Stomach smooth muscle (tissue), 2 donors: ENCODE results near the gene FGF4.

Experiments
- H3K27ac ChIP-seq: one replicate; pipeline ENCODE4 v1.7.0; 2013; ENCODE audit warnings: mild to moderate bottlenecking, low read length, inconsistent platforms
- H3K27me3 ChIP-seq, 2 donors: one replicate each; pipeline ENCODE4 v1.7.0; 2013; ENCODE audit warnings: low read length in 2 of 2; ENCODE audit not compliant: insufficient read depth in 2 of 2, control insufficient read depth in 1 of 2
- H3K36me3 ChIP-seq, 2 donors: one replicate each; pipeline ENCODE4 v1.7.0; 2013; ENCODE audit warnings: low read length in 2 of 2; ENCODE audit not compliant: control insufficient read depth in 2 of 2, insufficient read depth in 2 of 2
- H3K4me1 ChIP-seq: one replicate; pipeline ENCODE4 v1.7.0; 2013; ENCODE audit warnings: low read length; ENCODE audit not compliant: control insufficient read depth, insufficient read depth
- H3K4me3 ChIP-seq, 2 donors: one replicate each; pipeline ENCODE4 v1.7.0; 2013; ENCODE audit warnings: low read length in 2 of 2
- H3K9ac ChIP-seq, 2 donors: one replicate each; pipeline ENCODE4 v1.7.0; 2013; ENCODE audit warnings: low read length in 2 of 2, mild to moderate bottlenecking in 1 of 2
- H3K9me3 ChIP-seq, 2 donors: one replicate each; pipeline ENCODE4 v1.7.0; 2013; ENCODE audit warnings: low read length in 2 of 2; ENCODE audit not compliant: control insufficient read depth in 2 of 2
- donor health status: healthy.
- donor health status: Pancreatic carcinoma.

The FGF4 gene

DNA sequence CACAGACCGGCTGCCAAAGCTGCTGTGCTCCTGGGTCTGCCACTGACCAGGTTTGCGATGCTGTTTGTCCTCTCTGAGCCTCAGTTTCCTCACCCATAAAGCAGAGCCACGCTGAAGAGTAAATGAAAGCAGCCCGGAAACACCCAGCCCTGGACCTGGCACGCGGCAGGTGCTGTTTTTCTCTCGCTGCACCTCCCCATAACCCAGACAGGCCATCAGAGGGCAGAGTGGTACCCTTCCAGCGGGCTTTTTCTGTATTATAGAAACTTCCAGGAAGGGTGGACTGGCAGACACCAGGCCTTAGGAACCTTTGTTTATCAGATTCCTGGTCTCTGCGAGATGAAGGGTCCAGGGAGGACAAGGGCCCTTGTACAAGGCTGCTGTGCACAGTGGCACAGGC lies 53.4 kb downstream of the FGF4 start:
- peaks cover 34 to 51% of the 10 kb centered on the region in 2 donors for H3K27me3 ChIP-seq

DNA sequence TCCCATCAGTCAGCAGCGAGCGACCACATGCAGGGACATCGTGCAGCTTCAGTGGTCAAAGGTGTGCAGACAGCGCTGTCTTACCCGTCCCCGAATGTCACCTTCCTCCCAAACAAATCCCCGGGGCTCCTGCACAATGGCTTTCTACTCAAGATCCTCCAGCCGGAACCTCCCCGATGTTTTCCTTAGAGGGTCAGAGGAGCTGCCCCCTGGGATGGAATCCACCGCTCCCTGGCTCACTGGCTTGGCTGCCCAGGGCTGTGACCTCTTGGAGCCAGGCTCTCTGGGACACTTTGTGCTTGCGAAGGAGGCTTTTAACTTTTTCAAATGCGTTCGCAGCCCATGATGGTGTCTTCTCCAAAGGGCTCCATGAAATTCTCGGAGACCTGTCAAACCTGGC lies 54.0 kb downstream of the FGF4 start:
- H3K9ac ChIP-seq = no peak overlapping the region
- H3K4me3 ChIP-seq = no peak overlapping the region
- no peaks in the 10 kb centered on the region for H3K36me3 ChIP-seq
- H3K4me1 ChIP-seq = no peaks in the 10 kb centered on the region
- no peak overlapping the region for H3K27ac ChIP-seq
- H3K9me3 ChIP-seq = no peaks in the 10 kb centered on the region
- H3K27me3 ChIP-seq = peaks cover 29 to 46% of the 10 kb centered on the region in 2 donors

More for the DNA sequence above, 53.4 kb downstream of the FGF4 start:
- Histone ChIP-seq H3K27ac (no peak overlapping the region), H3K9me3 (no peaks in the 10 kb centered on the region), H3K4me3 (no peak overlapping the region), H3K4me1 (no peaks in the 10 kb centered on the region), H3K9ac (no peak overlapping the region), H3K36me3 (no peaks in the 10 kb centered on the region)
